SU-DHL-6 (cell line): ENCODE results near the gene IL12RB2.

Source experiments
- H2AFZ ChIP-seq: fragments of 200-600 bp; sonication (generic); 2 replicates; pipeline ENCODE4 v1.6.1; 2014; ENCODE audit warnings: low read depth, mild to moderate bottlenecking, moderate library complexity, mixed read lengths, antibody characterized with exemption, low read length; ENCODE audit not compliant: severe bottlenecking
- H3F3A ChIP-seq: fragments of 200-600 bp; shearing (Covaris generic); 2 replicates; pipeline ENCODE4 v1.6.0; 2016; ENCODE audit warnings: antibody characterized with exemption, mild to moderate bottlenecking; ENCODE audit not compliant: insufficient read depth
- H3K27ac ChIP-seq: fragments of 200-600 bp; sonication (generic); 2 replicates; pipeline ENCODE4 v1.5.1; 2016; ENCODE audit warnings: low read depth, mild to moderate bottlenecking, low read length, moderate library complexity, mixed read lengths
- H3K27me3 ChIP-seq: fragments of 200-600 bp; sonication (generic), shearing (Covaris generic); 2 replicates; pipeline ENCODE4 v1.6.0; 2014; ENCODE audit warnings: mild to moderate bottlenecking, low read length
- H3K36me3 ChIP-seq: fragments of 200-600 bp; sonication (generic); 2 replicates; pipeline ENCODE4 v1.6.1; 2014; ENCODE audit warnings: mild to moderate bottlenecking, low read length, mixed read lengths
- H3K4me2 ChIP-seq: fragments of 300-600, 200-600 bp; shearing (Covaris generic), sonication (generic); 2 replicates; pipeline ENCODE4 v1.6.0; 2014; ENCODE audit warnings: low read length, low read depth, mild to moderate bottlenecking; ENCODE audit not compliant: poor library complexity, severe bottlenecking
- H3K4me3 ChIP-seq: fragments of 200-600 bp; sonication (generic); 2 replicates; pipeline ENCODE4 v1.5.1; 2014; ENCODE audit warnings: antibody characterized with exemption, low read length, mild to moderate bottlenecking, mixed read lengths; ENCODE audit not compliant: insufficient read depth, poor library complexity, severe bottlenecking
- H3K79me2 ChIP-seq: fragments of 200-600 bp; sonication (generic); 2 replicates; pipeline ENCODE4 v1.6.1; 2014; ENCODE audit warnings: mild to moderate bottlenecking, low read length, moderate library complexity; ENCODE audit not compliant: insufficient read depth
- H3K9ac ChIP-seq: fragments of 200-600 bp; sonication (generic); 2 replicates; pipeline ENCODE4 v1.7.0; 2014; ENCODE audit warnings: mild to moderate bottlenecking, low read length
- H3K9me2 ChIP-seq: fragments of 200-600 bp; sonication (generic); replicated peaks from 2 replicates; pipeline ENCODE4 v1.6.1; 2014; ENCODE audit warnings: low read length; ENCODE audit not compliant: insufficient read depth
- H3K9me3 ChIP-seq: fragments of 200-600 bp; sonication (generic); 2 replicates; pipeline ENCODE4 v1.6.1; 2014; ENCODE audit warnings: low read length, mixed read lengths; ENCODE audit not compliant: insufficient read depth
- H4K20me1 ChIP-seq: fragments of 200-600 bp; sonication (generic); 2 replicates; pipeline ENCODE4 v1.6.1; 2014; ENCODE audit warnings: low read depth, mild to moderate bottlenecking, antibody characterized with exemption, low read length, moderate library complexity, mixed read lengths
- EZH2phosphoT487 ChIP-seq: fragments of 200-600 bp; sonication (generic), shearing (Covaris generic); conservative IDR thresholded peaks from 2 replicates; pipeline ENCODE4 v1.6.1; 2018; ENCODE audit warnings: mild to moderate bottlenecking, antibody characterized with exemption, low read length, moderate library complexity, mixed read lengths
- TF ChIP-seq, protein P1 (sequence below): fragments of 200-600 bp; sonication (generic); IDR thresholded peaks from one replicate; pipeline ENCODE4 v1.5.1; 2017; ENCODE audit warnings: antibody characterized with exemption, mild to moderate bottlenecking, low read length, moderate library complexity; ENCODE audit not compliant: insufficient read depth, poor library complexity, severe bottlenecking

The IL12RB2 gene

GRCh38 chr1:67432745-67433144 is 125.1 kb downstream of the IL12RB2 start:
- Histone ChIP-seq H2AFZ (no peak overlapping the region), H3K4me2 (no peak overlapping the region), H3K9ac (no peak overlapping the region), H3K4me3 (no peak overlapping the region), H3K36me3 (peaks cover 18% of the 10 kb centered on the region), H3K27ac (no peak overlapping the region), H3K9me3 (no peaks in the 10 kb centered on the region), H3K79me2 (peaks cover 25% of the 10 kb centered on the region), H3F3A (peaks cover 17% of the 10 kb centered on the region), H3K9me2 (no peaks in the 10 kb centered on the region), H3K27me3 (no peaks in the 10 kb centered on the region), H4K20me1 (peaks cover 11% of the 10 kb centered on the region)
- TF ChIP-seq, protein P1, sequence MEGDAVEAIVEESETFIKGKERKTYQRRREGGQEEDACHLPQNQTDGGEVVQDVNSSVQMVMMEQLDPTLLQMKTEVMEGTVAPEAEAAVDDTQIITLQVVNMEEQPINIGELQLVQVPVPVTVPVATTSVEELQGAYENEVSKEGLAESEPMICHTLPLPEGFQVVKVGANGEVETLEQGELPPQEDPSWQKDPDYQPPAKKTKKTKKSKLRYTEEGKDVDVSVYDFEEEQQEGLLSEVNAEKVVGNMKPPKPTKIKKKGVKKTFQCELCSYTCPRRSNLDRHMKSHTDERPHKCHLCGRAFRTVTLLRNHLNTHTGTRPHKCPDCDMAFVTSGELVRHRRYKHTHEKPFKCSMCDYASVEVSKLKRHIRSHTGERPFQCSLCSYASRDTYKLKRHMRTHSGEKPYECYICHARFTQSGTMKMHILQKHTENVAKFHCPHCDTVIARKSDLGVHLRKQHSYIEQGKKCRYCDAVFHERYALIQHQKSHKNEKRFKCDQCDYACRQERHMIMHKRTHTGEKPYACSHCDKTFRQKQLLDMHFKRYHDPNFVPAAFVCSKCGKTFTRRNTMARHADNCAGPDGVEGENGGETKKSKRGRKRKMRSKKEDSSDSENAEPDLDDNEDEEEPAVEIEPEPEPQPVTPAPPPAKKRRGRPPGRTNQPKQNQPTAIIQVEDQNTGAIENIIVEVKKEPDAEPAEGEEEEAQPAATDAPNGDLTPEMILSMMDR: no peak
- TF ChIP-seq EZH2phosphoT487: no peak

DNA sequence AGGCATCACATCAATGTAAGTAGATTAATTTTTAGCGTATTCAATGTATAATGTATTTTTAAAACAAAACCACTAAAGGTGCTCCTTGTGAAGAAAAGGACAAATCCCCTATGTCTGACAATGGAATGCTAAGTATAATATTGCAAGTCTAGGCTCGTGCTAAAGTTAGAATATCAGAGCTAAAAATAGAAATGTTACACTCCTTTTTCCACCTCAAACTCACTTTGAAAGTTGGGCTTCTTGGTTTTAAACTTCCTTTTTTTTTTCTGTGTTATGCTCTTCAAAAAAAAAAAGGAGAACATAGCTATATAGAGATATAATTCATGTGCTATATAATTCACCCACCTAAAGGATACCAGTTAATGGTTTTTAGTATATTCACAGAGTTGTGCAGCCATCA is 126.2 kb downstream of the IL12RB2 start:
- no peak overlapping the region for H3K4me3 ChIP-seq

DNA sequence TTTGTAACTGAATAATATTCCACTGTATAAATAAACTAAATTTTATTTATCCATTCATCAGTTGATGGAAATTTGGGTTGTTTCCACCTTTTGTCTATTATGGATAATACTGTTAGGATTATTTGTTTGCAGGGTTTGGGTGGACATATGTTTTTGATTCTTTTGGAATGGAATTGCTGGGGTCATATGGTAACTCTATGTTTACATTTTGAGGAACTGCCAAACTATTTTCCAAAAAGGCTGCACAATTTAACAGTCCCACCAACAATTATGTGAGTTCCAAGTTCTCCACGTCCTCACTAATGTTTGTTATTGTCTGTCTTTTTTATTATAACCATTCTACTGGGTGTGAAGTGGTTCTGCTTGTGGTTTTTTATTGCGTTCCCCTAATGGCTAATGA is 126.8 kb downstream of the IL12RB2 start:
- H3K27ac ChIP-seq: no peak overlapping the region
- H3K36me3 ChIP-seq: peaks cover under 1% of the 10 kb centered on the region; the same call in 1 of the 2 replicates
- no peak overlapping the region for H3K9ac ChIP-seq
- H3K9me2 ChIP-seq: no peaks in the 10 kb centered on the region
- H3K4me3 ChIP-seq: no peak overlapping the region
- no peak overlapping the region for H2AFZ ChIP-seq
- H3F3A ChIP-seq: peaks cover 17% of the 10 kb centered on the region
- no peaks in the 10 kb centered on the region for H4K20me1 ChIP-seq
- H3K79me2 ChIP-seq: peaks cover 8% of the 10 kb centered on the region
- no peak overlapping the region for H3K4me2 ChIP-seq
- no peaks in the 10 kb centered on the region for H3K27me3 ChIP-seq
- TF ChIP-seq EZH2phosphoT487: no peak
- TF ChIP-seq, protein P1: no peak
- no peaks in the 10 kb centered on the region for H3K9me3 ChIP-seq

More for the DNA sequence above, 126.2 kb downstream of the IL12RB2 start:
- no peak overlapping the region for H3K4me2 ChIP-seq
- H3F3A ChIP-seq: peaks cover 17% of the 10 kb centered on the region
- H3K79me2 ChIP-seq: peaks cover 14% of the 10 kb centered on the region
- TF ChIP-seq EZH2phosphoT487: no peak
- TF ChIP-seq, protein P1: no peak
- H2AFZ ChIP-seq: no peak overlapping the region
- H3K36me3 ChIP-seq: peaks cover 7% of the 10 kb centered on the region
- H3K9me2 ChIP-seq: no peaks in the 10 kb centered on the region
- H4K20me1 ChIP-seq: no peaks in the 10 kb centered on the region
- no peaks in the 10 kb centered on the region for H3K27me3 ChIP-seq
- H3K27ac ChIP-seq: no peak overlapping the region
- no peak overlapping the region for H3K9ac ChIP-seq
- H3K9me3 ChIP-seq: no peaks in the 10 kb centered on the region
